ENCODE measurements around the gene COA1.
A peak's percentile ranks its signal among the peaks of the same experiment; 100 is the strongest.

Gene COA1

GRCh38 chr7:43664681-43665080 is 64.6 kb downstream of the COA1 start:
- H3K4me2 ChIP-seq (ENCODE audit: low read length, poor library complexity, severe bottlenecking) = no peak overlapping the region
- H3K14ac ChIP-seq (ENCODE audit: low read length in 2 of 2) = no peak overlapping the region
- H4K91ac ChIP-seq (ENCODE audit: low read length) = no peak overlapping the region
- no peaks in the 10 kb centered on the region for H3K27me3 ChIP-seq (ENCODE audit: control insufficient read depth in 1 of 2, insufficient read depth in 1 of 2, low read length in 2 of 2)
- H3K18ac ChIP-seq (ENCODE audit: low read depth in 1 of 2, low read length in 2 of 2) = no peak overlapping the region
- H3K27ac ChIP-seq (ENCODE audit: low read length, poor library complexity, severe bottlenecking) = no peak overlapping the region
- H2BK120ac ChIP-seq (ENCODE audit: low read depth, low read length) = no peak overlapping the region
- peaks cover 16% of the 10 kb centered on the region for H3K79me1 ChIP-seq (replicated peaks; ENCODE audit: low read length, poor library complexity, severe bottlenecking)
- no peak overlapping the region for H2AK5ac ChIP-seq (ENCODE audit: low read length, severe bottlenecking)
- no CpG with 5 or more reads among the region's 1 CpG for WGBS
- peak; percentile 36 for DNase-seq
- no peaks in the 10 kb centered on the region for H3K9me3 ChIP-seq (ENCODE audit: control insufficient read depth, low read length)
- H4K8ac ChIP-seq (ENCODE audit: low read length) = no peak overlapping the region
- H3K4me3 ChIP-seq (ENCODE audit: insufficient read depth in 1 of 2, low read depth in 1 of 2, low read length in 2 of 2) = no peak overlapping the region
- H2AFZ ChIP-seq (ENCODE audit: low read depth, low read length) = no peak overlapping the region
- H2BK12ac ChIP-seq (ENCODE audit: low read length in 2 of 2) = no peak overlapping the region
- H3K9ac ChIP-seq (ENCODE audit: low read length) = no peak overlapping the region
- H3K4me1 ChIP-seq (ENCODE audit: control insufficient read depth, insufficient read depth, low read depth, low read length) = peaks cover 3% of the 10 kb centered on the region
- H3K23ac ChIP-seq (ENCODE audit: low read length in 2 of 2) = no peak overlapping the region
- H3K36me3 ChIP-seq (ENCODE audit: control insufficient read depth in 1 of 2, insufficient read depth in 2 of 2, low read depth in 1 of 2, low read length in 2 of 2) = no peaks in the 10 kb centered on the region
- H2BK15ac ChIP-seq (ENCODE audit: low read depth, poor library complexity, severe bottlenecking) = no peak overlapping the region
- H2BK5ac ChIP-seq (ENCODE audit: low read depth, low read length, poor library complexity, severe bottlenecking) = no peak overlapping the region
- no peak overlapping the region for H3K4ac ChIP-seq (ENCODE audit: low read depth in 1 of 2, low read length in 2 of 2)

DNA sequence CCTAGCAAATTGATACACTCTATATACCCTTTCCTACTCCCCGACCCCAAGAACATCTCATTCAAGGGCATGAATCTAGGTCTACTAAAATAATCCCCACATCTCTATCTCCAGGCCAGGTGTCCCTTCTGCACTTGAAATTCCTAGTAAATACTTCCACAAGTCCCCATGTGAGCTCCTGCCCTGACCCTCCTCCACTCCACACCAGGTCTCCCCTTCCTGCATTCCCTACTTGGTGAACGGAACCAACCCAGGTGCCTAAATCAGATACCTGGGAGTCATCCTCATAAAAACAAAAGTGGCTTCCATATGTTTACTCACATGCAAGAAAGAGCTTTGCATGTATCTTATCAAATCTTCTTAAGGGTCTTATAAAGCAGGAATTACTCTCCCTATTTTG is 69.2 kb downstream of the COA1 start:
- H3K9me3 ChIP-seq (ENCODE audit: control insufficient read depth, low read length) = no peaks in the 10 kb centered on the region
- 90% methylated on average over 2 of the region's 2 CpGs for WGBS
- no peak overlapping the region for H3K4me2 ChIP-seq (ENCODE audit: low read length, poor library complexity, severe bottlenecking)
- no peak overlapping the region for H4K8ac ChIP-seq (ENCODE audit: low read length)
- no peaks in the 10 kb centered on the region for H3K36me3 ChIP-seq (ENCODE audit: control insufficient read depth in 1 of 2, insufficient read depth in 2 of 2, low read depth in 1 of 2, low read length in 2 of 2)
- peaks cover 18% of the 10 kb centered on the region for H3K79me1 ChIP-seq (replicated peaks; ENCODE audit: low read length, poor library complexity, severe bottlenecking)
- H3K23ac ChIP-seq (ENCODE audit: low read length in 2 of 2) = no peak overlapping the region
- no peak overlapping the region for H2BK15ac ChIP-seq (ENCODE audit: low read depth, poor library complexity, severe bottlenecking)
- no peaks in the 10 kb centered on the region for H3K27me3 ChIP-seq (ENCODE audit: control insufficient read depth in 1 of 2, insufficient read depth in 1 of 2, low read length in 2 of 2)
- H3K18ac ChIP-seq (ENCODE audit: low read depth in 1 of 2, low read length in 2 of 2) = no peak overlapping the region
- peak overlapping the region; percentile 91 for H3K27ac ChIP-seq (ENCODE audit: low read length, poor library complexity, severe bottlenecking)
- H2BK120ac ChIP-seq (ENCODE audit: low read depth, low read length) = peak overlapping the region; percentile 1
- H3K4me3 ChIP-seq (ENCODE audit: insufficient read depth in 1 of 2, low read depth in 1 of 2, low read length in 2 of 2) = no peak overlapping the region
- H3K4ac ChIP-seq (ENCODE audit: low read depth in 1 of 2, low read length in 2 of 2) = peak overlapping the region in 1 of 2 experiments; percentile 2
- H3K14ac ChIP-seq (ENCODE audit: low read length in 2 of 2) = no peak overlapping the region
- peak overlapping the region; percentile 98 for H2AK5ac ChIP-seq (ENCODE audit: low read length, severe bottlenecking)
- peaks cover 5% of the 10 kb centered on the region for H3K4me1 ChIP-seq (ENCODE audit: control insufficient read depth, insufficient read depth, low read depth, low read length)
- no peak overlapping the region for H3K9ac ChIP-seq (ENCODE audit: low read length)
- no peak overlapping the region for H2BK12ac ChIP-seq (ENCODE audit: low read length in 2 of 2)
- no peak overlapping the region for H2AFZ ChIP-seq (ENCODE audit: low read depth, low read length)
- peak overlapping the region; percentile 70 for H2BK5ac ChIP-seq (ENCODE audit: low read depth, low read length, poor library complexity, severe bottlenecking)
- no peak for DNase-seq
- no peak overlapping the region for H4K91ac ChIP-seq (ENCODE audit: low read length)

DNA sequence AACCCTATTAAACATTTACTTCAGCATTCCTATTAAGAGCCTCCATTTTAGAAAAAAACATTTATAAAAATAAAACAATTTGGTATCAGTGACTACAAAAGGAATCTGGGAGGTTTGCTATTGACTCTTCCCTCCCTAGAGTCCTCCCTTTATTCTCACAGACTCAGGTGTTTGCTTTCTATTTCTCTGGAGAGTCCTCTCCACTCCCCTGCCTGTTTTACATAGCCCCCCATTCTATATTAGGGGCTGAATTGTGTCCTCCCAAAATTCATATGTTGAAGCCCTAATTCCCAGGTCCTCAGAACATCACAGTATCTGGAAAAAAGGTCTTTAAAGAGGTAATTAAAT is 69.8 kb downstream of the COA1 start:
- Histone ChIP-seq H3K4me1 (ENCODE audit: control insufficient read depth, insufficient read depth, low read depth, low read length) (peaks cover 5% of the 10 kb centered on the region), H3K9me3 (ENCODE audit: control insufficient read depth, low read length) (no peaks in the 10 kb centered on the region), H2BK15ac (ENCODE audit: low read depth, poor library complexity, severe bottlenecking) (no peak overlapping the region), H2BK12ac (ENCODE audit: low read length in 2 of 2) (no peak overlapping the region), H2BK5ac (ENCODE audit: low read depth, low read length, poor library complexity, severe bottlenecking) (peak overlapping the region; percentile 70), H3K23ac (ENCODE audit: low read length in 2 of 2) (no peak overlapping the region), H2AFZ (ENCODE audit: low read depth, low read length) (no peak overlapping the region), H4K8ac (ENCODE audit: low read length) (no peak overlapping the region), H2AK5ac (ENCODE audit: low read length, severe bottlenecking) (peak overlapping the region; percentile 17), H3K27ac (ENCODE audit: low read length, poor library complexity, severe bottlenecking) (peak overlapping the region; percentile 91), H3K27me3 (ENCODE audit: control insufficient read depth in 1 of 2, insufficient read depth in 1 of 2, low read length in 2 of 2) (no peaks in the 10 kb centered on the region), H3K4me3 (ENCODE audit: insufficient read depth in 1 of 2, low read depth in 1 of 2, low read length in 2 of 2) (no peak overlapping the region), H2BK120ac (ENCODE audit: low read depth, low read length) (no peak overlapping the region), H3K4me2 (ENCODE audit: low read length, poor library complexity, severe bottlenecking) (no peak overlapping the region), H3K36me3 (ENCODE audit: control insufficient read depth in 1 of 2, insufficient read depth in 2 of 2, low read depth in 1 of 2, low read length in 2 of 2) (no peaks in the 10 kb centered on the region), H3K4ac (ENCODE audit: low read depth in 1 of 2, low read length in 2 of 2) (no peak overlapping the region), H4K91ac (ENCODE audit: low read length) (no peak overlapping the region), H3K14ac (ENCODE audit: low read length in 2 of 2) (no peak overlapping the region), H3K9ac (ENCODE audit: low read length) (peak overlapping the region; percentile 61), H3K79me1 (replicated peaks; ENCODE audit: low read length, poor library complexity, severe bottlenecking) (peaks cover 16% of the 10 kb centered on the region), H3K18ac (ENCODE audit: low read depth in 1 of 2, low read length in 2 of 2) (no peak overlapping the region)
- DNase-seq = no peak

GRCh38 chr7:43658718-43659548 is 70.4 kb downstream of the COA1 start:
- Histone ChIP-seq H3K4ac (ENCODE audit: low read depth in 1 of 2, low read length in 2 of 2) (peak overlapping the region; percentile 57 to 97), H3K79me1 (replicated peaks; ENCODE audit: low read length, poor library complexity, severe bottlenecking) (peaks cover 17% of the 10 kb centered on the region), H2AK5ac (ENCODE audit: low read length, severe bottlenecking) (peak overlapping the region; percentile 99), H3K27ac (ENCODE audit: low read length, poor library complexity, severe bottlenecking) (peak overlapping the region; percentile 97), H3K4me2 (ENCODE audit: low read length, poor library complexity, severe bottlenecking) (peak overlapping the region; percentile 36), H2BK15ac (ENCODE audit: low read depth, poor library complexity, severe bottlenecking) (no peak overlapping the region), H3K27me3 (ENCODE audit: control insufficient read depth in 1 of 2, insufficient read depth in 1 of 2, low read length in 2 of 2) (no peaks in the 10 kb centered on the region), H3K9ac (ENCODE audit: low read length) (peak overlapping the region; percentile 50), H2BK120ac (ENCODE audit: low read depth, low read length) (no peak overlapping the region), H3K18ac (ENCODE audit: low read depth in 1 of 2, low read length in 2 of 2) (peak overlapping the region in 1 of 2 experiments; percentile 97), H3K9me3 (ENCODE audit: control insufficient read depth, low read length) (no peaks in the 10 kb centered on the region), H4K91ac (ENCODE audit: low read length) (peak overlapping the region; percentile 74), H4K8ac (ENCODE audit: low read length) (no peak overlapping the region), H3K4me3 (ENCODE audit: insufficient read depth in 1 of 2, low read depth in 1 of 2, low read length in 2 of 2) (peak overlapping the region in 1 of 2 experiments; percentile 13), H2AFZ (ENCODE audit: low read depth, low read length) (no peak overlapping the region), H3K23ac (ENCODE audit: low read length in 2 of 2) (peak overlapping the region in 1 of 2 experiments; percentile 14), H3K36me3 (ENCODE audit: control insufficient read depth in 1 of 2, insufficient read depth in 2 of 2, low read depth in 1 of 2, low read length in 2 of 2) (no peaks in the 10 kb centered on the region), H2BK5ac (ENCODE audit: low read depth, low read length, poor library complexity, severe bottlenecking) (peak overlapping the region; percentile 91), H2BK12ac (ENCODE audit: low read length in 2 of 2) (peak overlapping the region; percentile 59 to 63), H3K14ac (ENCODE audit: low read length in 2 of 2) (peak overlapping the region in 1 of 2 experiments; percentile 18), H3K4me1 (ENCODE audit: control insufficient read depth, insufficient read depth, low read depth, low read length) (peaks cover 5% of the 10 kb centered on the region)
- WGBS = 86% methylated on average over 6 of the region's 7 CpGs
- DNase-seq = peak; percentile 53

All from mesenchymal stem cell (in vitro differentiated cells and primary cell).